ENCODE results near the gene ACP4.
"Not testable (repeated sequence)": the region's sequence is repeated elsewhere in the genome, so short reads cannot be mapped to it uniquely, and the experiment has no call there.

The ACP4 gene

DNA sequence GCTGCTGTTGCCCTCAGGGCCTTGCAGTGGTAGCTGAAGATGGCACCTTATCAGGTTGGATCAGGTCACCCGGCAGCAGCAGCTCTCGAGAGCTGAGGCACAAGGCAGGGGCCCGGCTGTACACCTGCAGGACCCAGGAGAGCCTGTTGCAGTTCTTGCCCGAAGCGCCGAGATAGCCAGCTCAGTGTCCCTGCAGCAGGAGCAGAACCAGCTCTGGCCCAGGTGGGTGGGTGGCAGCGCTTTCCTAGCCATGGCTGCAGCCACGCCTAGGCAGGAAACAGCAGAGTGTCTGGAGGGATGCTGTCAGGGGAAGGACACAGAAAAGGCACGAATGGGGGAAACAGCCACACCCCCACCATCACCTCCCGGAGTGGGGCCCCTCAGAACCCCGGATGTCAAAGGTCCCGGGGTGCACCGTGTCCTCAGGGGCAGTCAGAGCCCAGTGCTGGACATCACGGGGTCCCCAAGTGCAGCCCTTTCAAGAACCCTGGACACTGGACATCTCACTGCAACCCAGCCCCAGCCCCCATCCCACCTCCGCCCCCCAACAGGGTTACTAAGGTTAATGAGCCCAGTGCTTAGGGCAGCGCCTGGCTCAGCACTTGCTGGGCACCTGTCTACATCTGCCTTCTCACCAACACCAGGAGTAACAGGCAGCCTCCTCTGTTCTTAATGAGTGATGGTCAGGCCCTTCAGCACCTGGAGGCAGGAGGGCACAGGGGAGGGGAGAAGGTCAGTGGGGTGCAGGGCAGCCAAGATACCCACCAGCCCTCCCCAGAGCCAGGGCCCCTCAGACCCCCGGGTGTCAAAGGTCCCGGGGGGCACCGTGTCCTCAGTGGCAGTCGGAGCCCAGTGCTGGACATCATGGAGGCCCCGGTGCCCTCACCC is 8.7 kb downstream of the ACP4 start:
- peak overlapping the region; percentile 61 for H3K27ac ChIP-seq
- TF ChIP-seq, protein P1, sequence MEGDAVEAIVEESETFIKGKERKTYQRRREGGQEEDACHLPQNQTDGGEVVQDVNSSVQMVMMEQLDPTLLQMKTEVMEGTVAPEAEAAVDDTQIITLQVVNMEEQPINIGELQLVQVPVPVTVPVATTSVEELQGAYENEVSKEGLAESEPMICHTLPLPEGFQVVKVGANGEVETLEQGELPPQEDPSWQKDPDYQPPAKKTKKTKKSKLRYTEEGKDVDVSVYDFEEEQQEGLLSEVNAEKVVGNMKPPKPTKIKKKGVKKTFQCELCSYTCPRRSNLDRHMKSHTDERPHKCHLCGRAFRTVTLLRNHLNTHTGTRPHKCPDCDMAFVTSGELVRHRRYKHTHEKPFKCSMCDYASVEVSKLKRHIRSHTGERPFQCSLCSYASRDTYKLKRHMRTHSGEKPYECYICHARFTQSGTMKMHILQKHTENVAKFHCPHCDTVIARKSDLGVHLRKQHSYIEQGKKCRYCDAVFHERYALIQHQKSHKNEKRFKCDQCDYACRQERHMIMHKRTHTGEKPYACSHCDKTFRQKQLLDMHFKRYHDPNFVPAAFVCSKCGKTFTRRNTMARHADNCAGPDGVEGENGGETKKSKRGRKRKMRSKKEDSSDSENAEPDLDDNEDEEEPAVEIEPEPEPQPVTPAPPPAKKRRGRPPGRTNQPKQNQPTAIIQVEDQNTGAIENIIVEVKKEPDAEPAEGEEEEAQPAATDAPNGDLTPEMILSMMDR (conservative IDR thresholded peaks at IDR 0.05): no peak
- TF ChIP-seq ZFX (IDR thresholded peaks at IDR 0.05): no peak

DNA sequence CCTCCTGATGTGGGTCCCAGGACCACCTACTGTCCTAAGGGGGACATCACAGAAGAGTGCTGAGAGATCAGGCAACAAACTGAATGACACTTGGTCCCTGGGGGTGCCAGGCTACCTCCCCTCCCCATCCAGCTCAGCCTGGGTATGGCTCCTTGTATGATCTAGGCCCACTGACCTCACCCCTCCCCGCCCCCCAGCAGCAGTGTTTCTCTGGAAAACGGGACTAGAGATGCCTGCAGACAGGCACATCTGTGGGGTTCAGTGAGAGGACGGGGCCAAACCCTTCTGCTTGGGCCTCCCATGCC is 9.3 kb downstream of the ACP4 start:
- peak overlapping the region; percentile 61 for H3K27ac ChIP-seq
- TF ChIP-seq ZFX (IDR thresholded peaks at IDR 0.05): no peak
- TF ChIP-seq, protein P1 (conservative IDR thresholded peaks at IDR 0.05): no peak

DNA sequence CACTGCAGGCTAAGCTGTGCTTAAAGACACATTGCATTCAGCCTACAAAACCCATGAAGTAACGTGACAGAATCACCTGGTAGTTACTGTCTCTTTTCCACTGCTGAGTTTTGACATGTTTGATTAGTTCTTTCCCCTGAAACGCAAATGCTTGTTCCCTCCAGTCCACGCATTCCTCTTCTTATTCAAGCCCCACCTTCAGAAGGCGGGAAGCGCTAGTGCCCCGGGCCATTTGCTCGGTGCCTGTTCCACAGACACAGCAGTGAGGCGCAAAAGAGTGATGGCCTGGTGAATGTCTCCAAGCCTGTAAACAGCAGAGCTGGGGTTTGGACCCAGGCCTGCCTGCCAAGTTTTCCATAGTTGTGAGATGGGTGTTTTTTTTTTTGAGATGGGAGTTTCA is 10.9 kb downstream of the ACP4 start:
- TF ChIP-seq, protein P1 (conservative IDR thresholded peaks at IDR 0.05): no peak
- TF ChIP-seq ZFX (IDR thresholded peaks at IDR 0.05): no peak
- H3K27ac ChIP-seq: peak overlapping the region; percentile 99

DNA sequence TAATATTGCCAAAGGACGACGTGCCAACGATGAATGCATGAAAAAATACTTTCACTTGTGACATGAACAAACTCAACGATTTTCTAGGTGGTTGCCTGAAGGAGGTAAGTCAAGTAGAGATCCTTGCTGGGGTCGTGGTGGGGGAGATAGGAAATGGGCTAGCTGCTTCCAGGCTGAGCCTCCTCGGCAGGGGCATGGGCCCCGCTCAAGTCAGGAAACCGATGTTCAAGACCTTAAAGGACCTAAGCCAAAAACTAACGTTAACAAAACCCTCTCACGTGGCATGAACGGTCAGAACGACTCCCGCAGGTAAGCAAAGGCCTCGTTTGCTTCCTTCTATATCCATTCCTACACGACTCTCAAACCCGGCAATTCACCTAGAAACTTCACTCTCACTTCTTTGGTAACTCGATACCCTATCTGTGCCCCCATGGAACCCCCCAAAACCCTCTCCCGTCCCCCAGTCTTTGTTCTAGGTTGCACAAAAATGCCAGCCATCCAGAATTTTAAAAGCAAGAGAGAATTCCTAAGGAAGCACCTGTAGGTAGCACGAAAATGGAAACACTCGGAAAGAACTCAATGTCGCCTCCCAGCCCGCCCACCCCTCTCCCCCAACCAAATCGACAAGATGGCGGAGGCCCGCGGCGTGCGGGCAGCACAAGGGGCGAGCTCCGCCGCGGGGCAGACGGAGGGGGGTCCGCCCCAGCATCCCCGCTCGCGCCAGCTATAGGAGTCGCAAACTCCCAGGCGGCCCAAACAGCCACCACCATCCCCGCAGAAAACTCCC is 13.6 kb downstream of the ACP4 start:
- TF ChIP-seq, protein P1 (conservative IDR thresholded peaks at IDR 0.05): no peak
- no peak for TF ChIP-seq ZFX (IDR thresholded peaks at IDR 0.05)
- H3K27ac ChIP-seq: peak overlapping the region; percentile 99

DNA sequence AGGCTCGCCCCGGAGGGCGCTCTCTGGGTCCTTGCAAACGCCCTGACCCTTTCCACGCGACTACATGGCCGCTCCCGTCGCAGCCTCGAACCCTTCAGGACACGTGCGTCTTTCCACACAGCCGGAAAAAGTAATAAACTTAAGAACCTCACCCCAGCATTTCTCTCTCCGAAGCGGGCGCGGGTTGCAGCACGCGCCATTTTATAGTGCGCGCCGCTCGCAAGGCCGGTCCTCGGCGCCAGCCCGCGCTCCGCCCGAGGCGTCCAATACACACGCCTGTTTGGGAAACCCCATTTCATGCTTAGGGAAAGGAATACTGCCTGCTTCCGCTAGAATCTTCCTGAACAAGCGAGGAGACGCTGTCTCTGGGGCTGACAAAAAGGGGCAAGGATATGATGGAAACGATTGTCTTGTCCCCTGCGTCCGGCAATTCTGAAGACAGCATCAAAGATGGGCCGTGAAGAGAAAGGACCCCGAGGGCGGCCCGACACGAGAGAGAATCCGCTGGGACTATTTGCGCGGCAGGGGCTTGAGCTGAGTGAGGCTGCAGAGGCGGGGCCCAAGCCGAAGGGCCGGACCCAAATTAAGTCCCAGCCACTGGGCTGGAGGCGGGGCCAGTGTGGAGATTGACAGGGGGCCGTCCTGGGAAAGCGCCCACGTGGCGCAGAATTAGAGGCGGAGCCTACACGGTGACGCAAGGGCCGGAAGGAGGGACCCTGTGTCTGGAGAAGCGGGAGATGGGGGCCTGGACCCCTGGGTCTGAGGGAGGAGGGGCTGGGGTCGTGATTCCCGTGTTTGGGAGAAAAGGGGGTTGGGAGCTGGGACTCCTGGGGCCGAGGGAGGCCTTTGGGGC is 14.4 kb downstream of the ACP4 start:
- H3K27ac ChIP-seq: peak overlapping the region; percentile 99
- TF ChIP-seq, protein P1 (conservative IDR thresholded peaks at IDR 0.05): no peak
- no peak for TF ChIP-seq ZFX (IDR thresholded peaks at IDR 0.05)

DNA sequence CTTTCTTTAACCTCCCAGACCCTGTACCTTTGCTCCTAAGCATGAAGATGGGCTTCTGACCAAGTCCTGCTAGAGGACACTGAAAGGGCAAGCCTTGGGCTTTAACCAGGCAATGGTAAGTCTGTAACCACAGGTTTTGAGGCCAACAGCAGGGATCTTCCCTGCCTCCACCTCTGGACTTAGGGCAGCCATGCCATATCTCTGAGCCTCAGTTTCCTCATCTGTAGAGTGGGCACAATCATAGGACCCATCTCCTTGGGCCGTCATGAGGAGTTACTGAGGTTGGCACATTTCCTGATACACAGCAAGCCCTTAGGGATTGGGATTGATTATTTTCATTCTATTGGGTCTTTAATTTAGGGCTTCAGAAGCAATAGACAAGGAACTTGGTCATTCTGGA is 18.6 kb downstream of the ACP4 start:
- TF ChIP-seq, protein P1 (conservative IDR thresholded peaks at IDR 0.05): no peak
- no peak for TF ChIP-seq ZFX (IDR thresholded peaks at IDR 0.05)
- H3K27ac ChIP-seq: no peak overlapping the region

DNA sequence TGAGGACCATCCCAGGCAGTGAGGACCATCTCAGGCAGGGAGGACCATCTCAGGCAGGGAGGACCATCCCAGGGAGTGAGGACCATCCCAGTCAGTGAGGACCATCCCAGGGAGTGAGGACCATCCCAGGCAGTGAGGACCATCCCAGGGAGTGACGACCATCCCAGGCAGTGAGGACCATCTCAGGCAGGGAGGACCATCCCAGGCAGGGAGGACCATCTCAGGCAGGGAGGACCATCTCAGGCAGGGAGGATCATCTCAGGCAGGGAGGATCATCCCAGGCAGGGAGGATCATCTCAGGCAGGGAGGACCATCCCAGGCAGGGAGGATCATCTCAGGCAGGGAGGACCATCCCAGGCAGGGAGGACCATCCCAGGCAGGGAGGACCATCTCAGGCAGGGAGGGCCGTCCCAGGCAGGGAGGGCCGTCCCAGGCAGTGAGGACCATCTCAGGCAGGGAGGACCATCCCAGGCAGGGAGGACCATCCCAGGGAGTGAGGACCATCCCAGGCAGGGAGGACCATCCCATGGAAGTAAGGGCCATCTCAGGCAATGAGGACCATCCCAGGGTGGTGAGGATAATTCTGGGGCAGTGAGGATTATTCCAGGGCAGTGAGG is 21.5 kb downstream of the ACP4 start:
- H3K27ac ChIP-seq: not testable (repeated sequence)
